Lung (tissue), 12 donors: ENCODE measurements around the gene ZNF205. TPM values are rescaled to one million over a fixed set of nuclear protein-coding genes. Genes with fewer than 3 reads are reported as not detected.
A peak's percentile ranks its signal among the peaks of the same experiment; 100 is the strongest.

ENCODE experiments used
- ATAC-seq: fragments of 200-7000 bp; cut with Tn5 transposase; one replicate; pipeline ENCODE4 v1.9.1; 2020; ENCODE audit warnings: moderate number of reproducible peaks; ENCODE audit not compliant: insufficient read depth, low FRiP score
- DNase-seq, 3 donors: peaks; one replicate each; pipeline ENCODE4 v3.0.0-alpha.2; 2013 to 2017
- H3K27ac ChIP-seq, 2 donors: one replicate each; pipeline ENCODE4 v1.5.1; 2013; ENCODE audit warnings: mild to moderate bottlenecking in 2 of 2, moderate library complexity in 2 of 2, control low read depth in 1 of 2, inconsistent platforms in 1 of 2, low read depth in 1 of 2, low read length in 1 of 2
- H3K27me3 ChIP-seq, 3 donors: one replicate each; pipeline ENCODE4 v1.5.1; 2013; ENCODE audit warnings: low read length in 2 of 3; ENCODE audit not compliant: control insufficient read depth in 3 of 3, insufficient read depth in 3 of 3
- H3K36me3 ChIP-seq, 4 donors: one replicate each; pipeline ENCODE4 v1.5.1; 2013; ENCODE audit warnings: low read length in 4 of 4, mild to moderate bottlenecking in 1 of 4, moderate library complexity in 1 of 4; ENCODE audit not compliant: control insufficient read depth in 4 of 4, insufficient read depth in 4 of 4
- H3K4me1 ChIP-seq, 5 donors: one replicate each; pipeline ENCODE4 v1.5.1; 2013; ENCODE audit warnings: low read length in 5 of 5, mild to moderate bottlenecking in 2 of 5, moderate library complexity in 1 of 5; ENCODE audit not compliant: control insufficient read depth in 5 of 5, insufficient read depth in 5 of 5
- H3K4me3 ChIP-seq: one replicate; pipeline ENCODE4 v1.5.1; 2013; ENCODE audit warnings: mild to moderate bottlenecking, control low read depth, moderate library complexity
- H3K9ac ChIP-seq, 2 donors: one replicate each; pipeline ENCODE4 v1.5.1; 2013; ENCODE audit warnings: low read length in 2 of 2, control low read depth in 1 of 2; ENCODE audit not compliant: insufficient read depth in 1 of 2
- H3K9me3 ChIP-seq, 4 donors: one replicate each; pipeline ENCODE4 v1.5.1; 2013; ENCODE audit warnings: low read length in 3 of 4, mild to moderate bottlenecking in 1 of 4, moderate library complexity in 1 of 4; ENCODE audit not compliant: control insufficient read depth in 4 of 4, insufficient read depth in 3 of 4
- CTCF ChIP-seq: IDR thresholded peaks from 2 replicates; pipeline ENCODE4 v1.5.1; 2012; ENCODE audit warnings: mild to moderate bottlenecking; ENCODE audit errors: control extremely low read depth, extremely low read depth
- WGBS, 2 donors: extraction: QIAGEN DNeasy Blood & Tissue Kit; methylation state at CpG; one replicate each; pipeline ENCODE4 v1.1.7; 2013; 5-methylcytosine and 5-hydroxymethylcytosine counted together
- polyA plus RNA-seq, 2 donors: library from polyadenylated mRNA; stranded (reverse); fragments of 200-250 nt; gene quantifications; one replicate each; pipeline ENCODE4 v1.2.1, GENCODE V29; 2013
- total RNA-seq, 2 donors: library from RNA; depleted of rRNA in 1 of 2; stranded (reverse); fragments of >200 nt in 1 of 2; gene quantifications; one replicate each; pipeline ENCODE4 v1.2.1, GENCODE V29; 2014 to 2021
- donor health status: control.
- donor health status: control.
- donor health status: Bipolar disorder and iron deficiency.
- donor health status: healthy.
- donor health status: DM: yes; HTN: yes; CAD: no.

The ZNF205 gene
- total and polyA plus RNA-seq, 4 donors, result 9.8 to 33.0 (median 11.5) TPM

- ATAC-seq (no peak), DNase-seq (no peak)
- no peak overlapping the region for H3K4me3 ChIP-seq
- TF ChIP-seq CTCF, result no peak
- H3K27ac ChIP-seq, result no peak overlapping the region
- H3K9me3 ChIP-seq, result no peaks in the 10 kb centered on the region
- no peak overlapping the region for H3K9ac ChIP-seq
- H3K27me3 ChIP-seq, result no peaks in the 10 kb centered on the region
- peaks cover 0 to 11% (median 7%) of the 10 kb centered on the region in 5 donors for H3K4me1 ChIP-seq
- WGBS, 2 donors, result 80 to 84% methylated on average over 6 of the region's 6 CpGs
- peaks cover 0 to 16% (median 7%) of the 10 kb centered on the region in 4 donors for H3K36me3 ChIP-seq
These were observed 15.4 kb downstream of the ZNF205 start for GRCh38 chr16:3127745-3128144.

DNA sequence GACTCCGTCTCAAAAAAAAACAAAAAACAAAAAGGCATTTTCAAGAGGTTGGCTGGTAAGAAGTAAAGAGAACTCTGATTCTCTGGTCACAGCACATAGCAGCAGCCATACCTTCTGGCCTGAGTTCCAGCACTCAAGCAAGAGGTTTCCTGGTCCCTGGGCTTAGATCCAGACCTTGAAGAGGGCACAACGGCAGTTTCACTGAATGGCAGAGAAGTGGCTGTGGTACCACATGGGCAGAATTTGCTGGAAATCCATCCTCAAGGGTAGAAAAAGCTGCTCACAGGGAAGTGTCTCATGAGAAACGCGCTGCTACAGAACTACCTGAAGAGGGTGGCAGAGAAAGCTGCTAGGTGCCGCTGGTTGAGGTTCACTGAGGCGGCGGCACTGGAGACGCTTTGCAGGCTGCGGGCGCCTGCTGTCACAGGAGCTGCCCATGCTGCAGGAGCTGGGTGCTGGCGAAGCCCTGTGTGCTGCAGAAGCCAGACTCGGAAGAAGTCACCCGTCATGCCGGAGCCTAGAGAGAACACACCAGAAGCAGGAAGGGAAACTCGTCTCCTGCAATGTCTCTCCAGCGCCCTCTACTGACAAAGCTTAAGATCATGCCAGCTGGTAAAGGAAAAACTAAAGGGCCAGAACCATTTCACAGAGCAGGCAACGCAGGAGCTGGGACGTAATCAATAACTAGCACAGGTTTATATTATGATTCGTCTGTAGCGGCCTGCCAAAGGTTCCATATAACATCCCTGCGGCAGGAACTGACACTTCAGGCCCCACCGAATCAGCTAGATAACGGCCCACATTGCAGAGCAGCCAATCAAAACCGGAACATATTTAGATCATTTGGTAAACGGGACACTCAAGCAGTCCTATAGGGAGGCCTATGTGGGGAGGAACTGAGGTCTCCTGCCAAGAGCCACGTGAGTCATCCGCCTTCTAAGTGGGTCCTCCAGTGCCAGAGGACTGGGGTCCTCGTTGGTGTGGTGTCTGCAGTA lies 17.0 kb downstream of the ZNF205 start:
- no peaks in the 10 kb centered on the region for H3K27me3 ChIP-seq
- peak overlapping the region in 1 of 2 donors; percentile 58 for H3K9ac ChIP-seq
- peaks cover 0 to 10% (median 5%) of the 10 kb centered on the region in 5 donors for H3K4me1 ChIP-seq
- H3K4me3 ChIP-seq, result peak overlapping the region; percentile 27
- DNase-seq (peak; percentile 81 to 91 (median 89)), ATAC-seq (peak; percentile 81)
- peak; percentile 89 for TF ChIP-seq CTCF
- H3K9me3 ChIP-seq, result no peaks in the 10 kb centered on the region
- H3K36me3 ChIP-seq, result peaks cover 0 to 18% (median 8%) of the 10 kb centered on the region in 4 donors
- H3K27ac ChIP-seq, result peak overlapping the region; percentile 87 to 91
- WGBS, 2 donors, result 14 to 18% methylated on average over 28 of the region's 28 CpGs

DNA sequence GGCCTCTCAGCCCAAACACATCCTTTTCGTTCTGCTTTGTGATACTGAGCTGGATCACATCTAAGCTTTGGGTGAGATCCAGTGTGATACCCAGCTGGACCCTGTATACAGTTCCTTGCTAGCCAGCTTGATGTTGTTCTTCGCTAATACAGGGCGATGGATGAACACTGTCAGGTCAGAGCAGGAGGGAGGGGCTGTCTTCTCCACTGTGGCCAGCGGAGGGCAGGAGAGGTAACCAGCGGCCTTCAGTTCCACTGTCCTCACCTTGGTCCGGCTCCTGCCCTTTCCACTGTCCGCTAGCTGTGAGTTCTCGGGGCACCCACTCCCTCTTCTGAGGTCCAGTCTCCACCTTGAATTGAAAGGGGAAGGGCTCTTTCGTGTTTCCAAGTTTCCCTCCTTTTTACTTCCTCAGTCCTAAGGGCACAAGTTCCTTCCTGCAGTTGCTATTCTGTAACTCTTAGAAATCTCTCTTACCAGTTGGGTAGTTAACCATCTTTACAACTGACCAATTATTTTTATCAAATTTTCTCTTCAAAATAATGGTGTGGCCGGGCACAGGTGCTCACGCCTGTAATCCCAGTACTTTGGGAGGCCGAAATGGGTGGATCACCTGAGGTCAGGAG lies 19.5 kb downstream of the ZNF205 start:
- H3K4me3 ChIP-seq, result no peak overlapping the region
- TF ChIP-seq CTCF, result no peak
- peaks cover 4 to 17% (median 5%) of the 10 kb centered on the region in 5 donors for H3K4me1 ChIP-seq
- ATAC-seq (no peak), DNase-seq (no peak)
- peaks cover 0 to 19% (median 8%) of the 10 kb centered on the region in 4 donors for H3K36me3 ChIP-seq
- no peaks in the 10 kb centered on the region for H3K27me3 ChIP-seq
- H3K9ac ChIP-seq, result no peak overlapping the region
- H3K9me3 ChIP-seq, result no peaks in the 10 kb centered on the region
- 66 to 72% methylated on average over 12 of the region's 12 CpGs for WGBS, 2 donors
- H3K27ac ChIP-seq, result no peak overlapping the region
